Stimulated activated CD4-positive, alpha-beta T cell treated with anti-CD3 and anti-CD28 coated beads, Interleukin-4, amount 100 ng/mL, for 24 hours (primary cell): ENCODE measurements around the gene ADAMTS15.

Experiments used
- DNase-seq: peaks from one replicate; pipeline ENCODE4 v3.0.0-alpha.2; 2020

The ADAMTS15 gene

GRCh38 chr11:130448416-130449309 is at the start of gene ADAMTS15:
ADAMTS15 (plus strand) TSS chr11:130448645; CDS start chr11:130448974, 329 bp downstream.
- peak; percentile 16 for DNase-seq

GRCh38 chr11:130399196-130399595 is 49.2 kb upstream of the ADAMTS15 start:
- no peak for DNase-seq

- DNase-seq: no peak
Measured at GRCh38 chr11:130400781-130401483, 47.5 kb upstream of the ADAMTS15 start.

- no peak for DNase-seq
Measured at GRCh38 chr11:130402570-130402969, 45.9 kb upstream of the ADAMTS15 start.

GRCh38 chr11:130403271-130403804 is 45.1 kb upstream of the ADAMTS15 start:
- DNase-seq: no peak

- no peak for DNase-seq
Measured at GRCh38 chr11:130403967-130404366, 44.5 kb upstream of the ADAMTS15 start.

- DNase-seq: no peak
Measured at GRCh38 chr11:130404727-130405126, 43.7 kb upstream of the ADAMTS15 start.

- DNase-seq: no peak
Measured at GRCh38 chr11:130405428-130405827, 43.0 kb upstream of the ADAMTS15 start.

- no peak for DNase-seq
Measured at GRCh38 chr11:130407978-130408377, 40.5 kb upstream of the ADAMTS15 start.

- DNase-seq: no peak
Measured at GRCh38 chr11:130408401-130408890, 40.0 kb upstream of the ADAMTS15 start.

GRCh38 chr11:130408901-130409300 is 39.5 kb upstream of the ADAMTS15 start:
- no peak for DNase-seq

GRCh38 chr11:130409594-130410388 is 38.7 kb upstream of the ADAMTS15 start:
- no peak for DNase-seq

- no peak for DNase-seq
Measured at GRCh38 chr11:130411223-130411622, 37.2 kb upstream of the ADAMTS15 start.

- no peak for DNase-seq
Measured at GRCh38 chr11:130413405-130414106, 34.9 kb upstream of the ADAMTS15 start.

- no peak for DNase-seq
Measured at GRCh38 chr11:130414107-130415080, 34.1 kb upstream of the ADAMTS15 start.

- no peak for DNase-seq
Measured at GRCh38 chr11:130415731-130416529, 32.5 kb upstream of the ADAMTS15 start.

- no peak for DNase-seq
Measured at GRCh38 chr11:130416530-130416882, 31.9 kb upstream of the ADAMTS15 start.

GRCh38 chr11:130416906-130417305 is 31.5 kb upstream of the ADAMTS15 start:
- no peak for DNase-seq

GRCh38 chr11:130418210-130418609 is 30.2 kb upstream of the ADAMTS15 start:
- DNase-seq: no peak

GRCh38 chr11:130418756-130419155 is 29.7 kb upstream of the ADAMTS15 start:
- no peak for DNase-seq
